ENCODE measurements around the gene TMEM82.

- TF ChIP-seq, protein P1, sequence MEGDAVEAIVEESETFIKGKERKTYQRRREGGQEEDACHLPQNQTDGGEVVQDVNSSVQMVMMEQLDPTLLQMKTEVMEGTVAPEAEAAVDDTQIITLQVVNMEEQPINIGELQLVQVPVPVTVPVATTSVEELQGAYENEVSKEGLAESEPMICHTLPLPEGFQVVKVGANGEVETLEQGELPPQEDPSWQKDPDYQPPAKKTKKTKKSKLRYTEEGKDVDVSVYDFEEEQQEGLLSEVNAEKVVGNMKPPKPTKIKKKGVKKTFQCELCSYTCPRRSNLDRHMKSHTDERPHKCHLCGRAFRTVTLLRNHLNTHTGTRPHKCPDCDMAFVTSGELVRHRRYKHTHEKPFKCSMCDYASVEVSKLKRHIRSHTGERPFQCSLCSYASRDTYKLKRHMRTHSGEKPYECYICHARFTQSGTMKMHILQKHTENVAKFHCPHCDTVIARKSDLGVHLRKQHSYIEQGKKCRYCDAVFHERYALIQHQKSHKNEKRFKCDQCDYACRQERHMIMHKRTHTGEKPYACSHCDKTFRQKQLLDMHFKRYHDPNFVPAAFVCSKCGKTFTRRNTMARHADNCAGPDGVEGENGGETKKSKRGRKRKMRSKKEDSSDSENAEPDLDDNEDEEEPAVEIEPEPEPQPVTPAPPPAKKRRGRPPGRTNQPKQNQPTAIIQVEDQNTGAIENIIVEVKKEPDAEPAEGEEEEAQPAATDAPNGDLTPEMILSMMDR (optimal IDR thresholded peaks at IDR 0.05 in 1 of 3, IDR thresholded peaks at IDR 0.05 in 1 of 3, conservative IDR thresholded peaks at IDR 0.05 in 1 of 3; ENCODE audit: extremely low read depth in 1 of 3, insufficient read depth in 2 of 3, low read length in 3 of 3) = no peak
- TF ChIP-seq EZH2 (IDR thresholded peaks at IDR 0.05; ENCODE audit: low read length) = no peak
Observed at GRCh38 chr1:15762546-15762945, 20.2 kb downstream of the TMEM82 start.

All from keratinocyte (primary cell).